EH (cell line): ENCODE data around the gene ARL4A.
"Not testable (repeated sequence)": the region's sequence is repeated elsewhere in the genome, so short reads cannot be mapped to it uniquely, and the experiment has no call there.

Experiments used
- DNase-seq: peaks from one replicate; pipeline ENCODE4 v3.0.0-alpha.2; 2015; ENCODE audit warnings: low read depth

Gene ARL4A, protein sequence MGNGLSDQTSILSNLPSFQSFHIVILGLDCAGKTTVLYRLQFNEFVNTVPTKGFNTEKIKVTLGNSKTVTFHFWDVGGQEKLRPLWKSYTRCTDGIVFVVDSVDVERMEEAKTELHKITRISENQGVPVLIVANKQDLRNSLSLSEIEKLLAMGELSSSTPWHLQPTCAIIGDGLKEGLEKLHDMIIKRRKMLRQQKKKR

DNA sequence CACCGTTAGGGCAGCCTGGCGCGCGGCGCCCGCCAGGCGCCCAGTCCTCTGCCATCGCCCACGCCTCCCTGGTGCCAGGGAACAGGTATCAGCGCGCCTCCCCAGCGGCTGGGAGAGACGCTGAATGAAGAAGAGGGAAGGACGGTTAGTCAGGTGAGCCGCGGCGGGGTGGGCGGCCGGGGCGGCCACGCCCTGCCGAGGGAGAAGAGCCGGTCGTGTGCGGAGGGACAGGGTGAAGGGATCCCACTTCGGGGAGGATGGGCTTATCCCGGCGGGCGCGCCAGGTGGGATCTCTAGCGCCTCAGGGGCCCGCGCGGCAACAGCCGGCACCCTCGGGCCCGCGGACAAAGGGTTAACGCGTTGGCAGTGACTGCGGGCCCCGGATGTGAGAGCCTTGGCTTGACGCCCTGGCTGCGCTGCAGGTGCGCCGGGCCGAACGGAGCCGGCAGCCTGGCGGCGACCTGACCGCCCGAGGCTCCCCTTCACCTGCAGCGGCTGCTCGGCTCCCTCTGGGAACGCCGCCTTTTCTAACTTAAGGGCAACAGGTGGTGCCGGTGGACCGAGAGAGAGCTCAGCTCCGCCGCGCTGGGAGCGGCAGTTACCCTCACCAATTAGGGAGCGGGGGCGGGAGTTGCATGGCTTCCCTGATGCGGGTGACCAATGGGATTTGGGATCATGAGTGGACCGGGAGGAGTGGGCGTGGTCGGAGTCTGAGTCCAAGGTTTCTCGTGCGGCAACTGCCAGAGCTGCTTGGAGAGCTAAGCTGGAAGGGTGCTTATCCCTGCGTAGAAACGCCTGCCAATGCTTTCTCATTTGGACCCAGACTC, at the start of gene ARL4A:
Gene ARL4A, plus strand, starts transcription at position 743 of the 827 bp plus-strand sequence. CDS start 622 bp downstream, outside the sequence.
- DNase-seq, result peak; percentile 98

DNA sequence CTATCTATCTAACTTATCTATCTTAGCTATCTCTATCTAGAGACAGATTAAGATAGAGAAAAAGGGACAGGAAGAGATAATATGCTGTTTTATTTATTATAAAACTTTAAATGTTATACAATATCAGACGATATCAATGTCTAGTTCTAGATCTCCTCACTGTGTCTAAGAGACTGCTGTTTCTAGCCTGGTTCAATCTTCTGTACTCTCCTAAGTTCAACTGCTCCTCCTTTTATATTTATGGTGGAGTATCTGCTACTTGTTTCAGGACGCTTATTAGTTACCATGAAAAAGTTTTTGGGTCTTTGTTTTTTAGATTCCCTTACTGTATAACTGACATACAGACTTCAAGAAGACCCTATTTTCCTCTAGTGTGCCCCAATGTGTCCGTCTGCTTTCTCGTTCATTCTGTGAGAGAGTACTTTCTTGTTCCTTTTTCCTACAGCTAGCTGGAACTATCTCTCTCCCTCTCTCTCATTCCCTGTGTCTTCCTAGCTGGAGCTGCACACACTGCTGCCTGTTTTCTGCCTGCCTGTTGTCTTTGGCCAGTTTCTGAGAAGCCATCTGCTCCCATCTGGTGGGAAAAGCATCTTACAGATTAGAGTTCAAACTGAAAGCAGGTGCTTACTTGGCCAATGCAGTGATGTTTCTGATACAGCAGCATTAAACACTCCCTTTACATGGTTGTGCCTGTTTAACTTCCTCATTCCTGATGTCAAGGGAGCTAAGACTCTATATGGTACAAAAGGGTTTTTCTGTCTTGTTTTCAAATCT, 49.4 kb upstream of the ARL4A start:
- no peak for DNase-seq

DNA sequence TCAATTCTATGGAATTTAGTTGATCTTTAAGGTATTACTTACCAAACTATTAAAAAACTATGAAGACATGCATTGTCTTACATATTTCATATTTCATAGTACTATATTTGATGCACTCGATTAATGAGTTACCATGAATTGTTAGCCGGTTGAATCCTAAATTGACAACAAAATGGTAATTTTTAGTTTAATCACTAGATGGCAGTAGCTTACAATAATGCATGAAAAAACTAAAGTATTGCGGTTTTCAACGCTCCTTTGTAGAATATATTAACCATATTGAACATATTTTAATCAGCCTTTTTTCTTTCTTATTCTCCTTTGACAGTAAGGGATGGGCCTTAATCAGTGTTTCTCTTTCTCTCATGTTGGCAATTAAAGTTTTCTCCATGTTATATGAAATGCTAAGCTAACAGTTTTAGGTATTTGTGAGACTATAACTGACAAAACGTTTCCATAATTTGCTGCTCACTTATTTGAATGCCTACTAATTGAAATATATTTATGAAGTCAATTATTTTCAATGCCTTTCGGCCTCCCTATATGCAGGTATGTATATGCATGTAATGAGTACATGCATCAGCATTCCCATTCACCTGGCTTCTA, 48.5 kb upstream of the ARL4A start:
- peak; percentile 49 for DNase-seq

DNA sequence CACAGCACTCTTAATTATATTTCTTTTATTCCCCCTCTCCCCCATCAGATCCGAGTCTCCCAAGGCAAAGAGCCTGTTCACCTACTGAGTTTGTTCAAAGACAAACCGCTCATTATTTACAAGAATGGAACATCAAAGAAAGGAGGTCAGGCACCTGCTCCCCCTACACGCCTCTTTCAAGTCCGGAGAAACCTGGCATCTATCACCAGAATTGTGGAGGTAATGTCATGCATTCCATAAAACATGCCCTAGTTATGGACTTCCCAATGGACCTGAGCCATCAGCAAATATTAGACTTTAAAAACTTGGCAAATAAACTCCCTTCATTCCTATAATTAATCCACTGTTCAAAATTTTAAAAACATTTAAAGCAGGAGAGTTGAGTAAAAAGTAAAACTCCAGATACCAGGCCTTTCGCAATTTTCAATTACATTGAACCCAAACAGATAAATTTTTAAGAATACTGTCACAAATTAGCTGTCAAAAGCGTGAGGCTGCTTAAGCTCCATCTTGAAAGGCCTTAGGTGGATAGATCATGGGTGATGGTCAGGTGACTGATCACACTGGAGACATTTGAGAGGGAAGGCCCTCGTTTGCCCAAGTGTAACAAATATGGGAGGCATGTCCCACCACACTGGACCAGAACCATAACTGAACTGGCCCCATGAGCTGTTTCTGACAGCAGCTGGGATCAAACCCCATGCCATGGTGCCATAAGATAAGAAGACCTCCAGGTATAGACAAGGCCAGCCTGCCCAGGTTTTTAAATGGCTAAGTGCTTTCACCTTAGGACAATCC, 46.9 kb upstream of the ARL4A start:
- no peak for DNase-seq

GRCh38 chr7:12641196-12641595, 46.2 kb upstream of the ARL4A start:
- no peak for DNase-seq

- no peak for DNase-seq
Measured at GRCh38 chr7:12642508-12642907, 44.9 kb upstream of the ARL4A start.

DNA sequence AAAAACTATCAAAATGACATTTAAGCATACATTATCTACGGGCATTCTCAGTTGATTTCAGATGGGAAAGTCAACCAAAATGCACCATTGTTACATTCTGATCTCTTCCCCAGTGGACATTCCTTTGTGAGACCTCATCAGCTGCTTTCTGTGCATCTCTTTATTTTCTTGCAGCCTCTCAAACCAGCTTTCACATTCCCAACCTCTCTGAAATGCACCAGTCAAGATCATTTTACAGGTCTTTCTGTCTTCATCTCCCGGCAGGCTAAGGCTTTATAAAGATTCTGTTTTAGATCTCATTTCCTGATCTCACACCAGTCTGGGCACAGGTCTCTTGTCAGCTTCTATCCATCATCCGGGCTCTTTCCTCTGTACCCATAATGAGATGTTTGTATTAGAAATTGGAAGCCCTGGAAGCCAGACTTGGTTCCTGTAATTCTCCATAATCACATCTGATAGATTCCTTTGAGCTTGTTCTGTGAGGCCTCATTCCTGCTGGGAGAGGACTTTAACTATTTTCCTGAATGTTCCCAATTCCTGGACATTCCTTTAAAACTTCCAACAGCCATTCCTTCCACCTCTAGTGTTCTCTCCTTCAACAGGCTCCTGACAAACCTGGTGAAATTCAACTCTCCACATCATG, 44.3 kb upstream of the ARL4A start:
- DNase-seq, result peak; percentile 71

GRCh38 chr7:12643644-12644043, 43.8 kb upstream of the ARL4A start:
- DNase-seq, result no peak

GRCh38 chr7:12645212-12645611, 42.2 kb upstream of the ARL4A start:
- not testable (repeated sequence) for DNase-seq

GRCh38 chr7:12646139-12646538, 41.3 kb upstream of the ARL4A start:
- DNase-seq, result peak; percentile 85

GRCh38 chr7:12647364-12648219, 39.8 kb upstream of the ARL4A start:
- peak; percentile 84 for DNase-seq

DNA sequence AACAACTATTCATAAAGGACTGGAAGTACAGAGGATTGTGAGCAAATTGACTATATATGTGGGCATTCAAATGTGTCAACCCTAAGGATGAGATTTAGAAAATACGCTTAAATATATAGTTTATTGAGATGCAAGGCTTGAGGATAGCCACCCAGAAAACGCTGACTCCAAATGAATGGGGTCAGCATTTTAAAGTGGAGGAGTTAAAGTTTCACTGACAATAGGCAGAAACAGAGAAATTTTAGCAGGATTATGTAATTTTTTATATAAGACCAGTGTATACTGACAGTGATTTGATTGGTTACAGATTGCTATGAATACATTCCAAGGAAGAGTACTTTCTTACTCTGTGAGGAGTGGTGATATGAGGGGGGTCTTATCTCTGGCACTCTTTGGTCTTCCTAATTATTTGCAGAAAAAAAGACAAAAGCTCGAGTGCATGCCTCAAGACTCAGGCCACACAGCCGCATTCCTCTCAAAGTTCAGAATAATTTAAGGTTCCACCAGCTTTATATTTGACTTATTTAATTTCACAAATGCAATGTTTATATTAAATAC, 38.6 kb upstream of the ARL4A start:
- no peak for DNase-seq

DNA sequence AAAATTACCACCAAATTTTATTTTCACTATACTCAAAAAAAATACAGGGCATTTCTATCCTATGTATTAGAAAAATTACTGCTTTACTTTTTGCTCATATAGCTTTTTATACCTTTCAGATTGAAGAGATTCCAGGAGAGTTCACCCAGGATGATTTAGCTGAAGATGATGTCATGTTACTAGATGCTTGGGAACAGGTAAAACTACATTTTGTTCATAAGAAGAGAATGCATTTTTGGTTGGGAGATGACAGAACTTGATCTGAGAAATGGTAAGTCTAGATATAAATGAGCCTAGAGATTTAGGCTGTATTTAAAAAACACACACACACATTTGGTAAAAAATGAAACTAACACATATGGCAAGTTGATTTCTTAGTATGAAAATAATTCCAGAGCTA, 38.1 kb upstream of the ARL4A start:
- no peak for DNase-seq

DNA sequence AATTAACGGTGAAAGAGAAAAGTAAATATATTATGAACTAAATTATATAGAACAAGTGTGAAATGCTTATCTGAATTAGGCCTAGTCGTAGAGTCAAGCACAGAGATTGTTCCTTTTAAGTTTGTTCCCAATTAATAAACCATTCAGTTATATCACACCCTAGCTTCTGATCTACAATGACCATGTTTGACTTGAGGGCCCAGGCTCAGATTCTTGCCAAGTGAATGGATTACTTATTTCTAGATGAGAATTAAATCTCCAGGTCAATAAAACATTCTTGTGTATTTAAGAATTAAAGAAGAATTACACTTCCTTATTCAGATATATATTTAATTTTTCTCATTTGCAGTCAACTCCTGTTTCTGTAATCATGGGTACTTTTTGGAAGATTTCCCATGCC, 37.4 kb upstream of the ARL4A start:
- no peak for DNase-seq

DNA sequence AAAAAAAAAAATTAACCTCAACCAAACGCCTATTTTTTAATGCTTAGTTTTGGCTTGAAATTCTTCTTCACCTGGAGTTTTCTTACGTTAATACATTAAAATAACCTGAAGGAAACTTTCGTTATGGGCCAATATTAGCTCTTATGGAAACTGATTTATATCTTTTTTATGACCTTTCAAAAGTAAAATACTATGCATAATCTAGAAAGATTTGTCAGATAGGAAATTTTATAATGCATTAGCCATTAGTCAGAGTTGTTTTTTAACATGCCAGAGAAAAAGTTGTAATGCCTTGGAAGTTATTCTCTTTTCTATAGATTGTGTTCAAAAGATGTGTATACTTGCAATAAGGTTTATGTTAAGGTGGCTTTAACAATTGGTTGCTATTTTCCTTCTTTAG, 34.3 kb upstream of the ARL4A start:
- DNase-seq, result peak; percentile 27

- DNase-seq, result peak; percentile 39
Measured at GRCh38 chr7:12653518-12653917, 33.9 kb upstream of the ARL4A start.

DNA sequence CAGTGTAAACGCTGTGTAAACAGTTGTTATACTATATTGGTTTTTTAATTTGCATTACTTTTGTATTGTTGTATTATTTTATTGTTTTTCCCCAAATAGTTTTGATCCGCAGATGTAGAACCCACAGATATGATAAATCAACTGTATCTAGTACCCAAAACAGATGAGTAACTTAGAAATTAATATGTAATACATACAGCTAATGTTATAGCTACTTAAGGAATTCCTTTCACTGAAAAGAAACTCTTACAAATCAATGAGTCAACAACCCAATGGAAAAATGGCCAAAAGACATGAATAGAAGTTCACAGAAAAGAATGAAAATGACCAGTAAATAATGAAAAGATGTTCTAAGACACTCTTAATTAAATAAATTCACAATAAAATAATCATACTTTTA, 32.3 kb upstream of the ARL4A start:
- DNase-seq, result no peak

DNA sequence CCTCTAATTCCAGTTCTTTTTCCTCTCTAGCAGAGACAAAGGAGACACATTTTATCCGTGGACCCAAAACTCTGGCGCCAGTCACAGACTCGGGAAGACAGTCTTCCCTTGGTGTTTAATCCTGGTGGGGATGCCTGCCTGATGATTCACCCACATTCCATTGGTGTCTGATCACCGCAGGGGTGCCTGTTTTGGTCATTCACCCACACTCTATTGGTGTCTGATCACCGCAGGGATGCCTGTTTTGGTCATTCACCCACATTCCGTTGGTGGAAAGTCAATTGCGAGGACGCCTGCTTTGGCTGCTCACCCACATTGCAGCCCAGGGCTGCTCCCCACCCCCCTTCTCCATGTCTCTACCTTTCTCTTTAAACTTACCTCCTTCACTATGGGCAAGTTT, 27.0 kb upstream of the ARL4A start:
- peak; percentile 96 for DNase-seq

DNA sequence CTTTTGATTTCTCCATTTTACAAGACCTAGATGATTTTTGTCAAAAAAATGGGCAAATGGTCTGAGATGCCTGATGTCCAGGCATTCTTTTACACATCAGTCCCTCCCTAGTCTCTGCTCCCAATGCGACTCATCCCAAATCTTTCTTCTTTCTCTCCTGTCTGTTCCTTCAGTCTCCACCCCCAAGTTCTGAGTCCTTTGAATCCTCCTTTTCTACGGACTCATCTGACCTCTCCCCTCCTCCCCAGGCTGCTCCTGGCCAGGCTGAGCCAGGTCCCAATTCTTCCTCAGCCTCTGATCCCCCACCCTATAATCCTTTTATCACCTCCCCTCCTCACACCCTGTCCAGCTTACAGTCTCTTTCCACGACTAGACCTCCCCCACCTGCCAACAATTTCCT, 26.4 kb upstream of the ARL4A start:
- peak; percentile 41 for DNase-seq

GRCh38 chr7:12661581-12661980, 25.9 kb upstream of the ARL4A start:
- no peak for DNase-seq
